Nephron (organoid): ENCODE data around the gene CMBL.
A peak's percentile ranks its signal among the peaks of the same experiment; 100 is the strongest.
"Not testable (repeated sequence)": the region's sequence is repeated elsewhere in the genome, so short reads cannot be mapped to it uniquely, and the experiment has no call there.

Source experiments
- H3K27ac Mint-ChIP-seq, 3 experiments: 2 replicates each; pipeline ENCODE4 v1.8.0; 2020; ENCODE audit warnings: mixed read lengths in 3 of 3, mild to moderate bottlenecking in 2 of 3, moderate library complexity in 1 of 3
- H3K27me3 Mint-ChIP-seq: 2 replicates; pipeline ENCODE4 v1.8.0; 2021; ENCODE audit warnings: low read depth, mild to moderate bottlenecking, moderate library complexity, mixed read lengths
- H3K36me3 Mint-ChIP-seq: 2 replicates; pipeline ENCODE4 v1.8.0; 2020; ENCODE audit warnings: low read depth, mixed read lengths
- H3K4me1 Mint-ChIP-seq: 2 replicates; pipeline ENCODE4 v1.8.0; 2020; ENCODE audit warnings: mixed read lengths
- H3K4me3 Mint-ChIP-seq, 3 experiments: 2 replicates each; pipeline ENCODE4 v1.8.0; 2020; ENCODE audit warnings: mild to moderate bottlenecking in 3 of 3, mixed read lengths in 3 of 3, moderate library complexity in 2 of 3
- H3K9me3 Mint-ChIP-seq: 2 replicates; pipeline ENCODE4 v1.8.0; 2020; ENCODE audit warnings: mixed read lengths
- CTCF ChIP-seq, 3 experiments: fragments of 200-600 bp; sonication (generic); IDR thresholded peaks; one replicate each; pipeline ENCODE4 v1.5.0; 2021; ENCODE audit warnings: antibody characterized with exemption in 3 of 3; ENCODE audit not compliant: unreplicated experiment in 3 of 3

CMBL gene

DNA sequence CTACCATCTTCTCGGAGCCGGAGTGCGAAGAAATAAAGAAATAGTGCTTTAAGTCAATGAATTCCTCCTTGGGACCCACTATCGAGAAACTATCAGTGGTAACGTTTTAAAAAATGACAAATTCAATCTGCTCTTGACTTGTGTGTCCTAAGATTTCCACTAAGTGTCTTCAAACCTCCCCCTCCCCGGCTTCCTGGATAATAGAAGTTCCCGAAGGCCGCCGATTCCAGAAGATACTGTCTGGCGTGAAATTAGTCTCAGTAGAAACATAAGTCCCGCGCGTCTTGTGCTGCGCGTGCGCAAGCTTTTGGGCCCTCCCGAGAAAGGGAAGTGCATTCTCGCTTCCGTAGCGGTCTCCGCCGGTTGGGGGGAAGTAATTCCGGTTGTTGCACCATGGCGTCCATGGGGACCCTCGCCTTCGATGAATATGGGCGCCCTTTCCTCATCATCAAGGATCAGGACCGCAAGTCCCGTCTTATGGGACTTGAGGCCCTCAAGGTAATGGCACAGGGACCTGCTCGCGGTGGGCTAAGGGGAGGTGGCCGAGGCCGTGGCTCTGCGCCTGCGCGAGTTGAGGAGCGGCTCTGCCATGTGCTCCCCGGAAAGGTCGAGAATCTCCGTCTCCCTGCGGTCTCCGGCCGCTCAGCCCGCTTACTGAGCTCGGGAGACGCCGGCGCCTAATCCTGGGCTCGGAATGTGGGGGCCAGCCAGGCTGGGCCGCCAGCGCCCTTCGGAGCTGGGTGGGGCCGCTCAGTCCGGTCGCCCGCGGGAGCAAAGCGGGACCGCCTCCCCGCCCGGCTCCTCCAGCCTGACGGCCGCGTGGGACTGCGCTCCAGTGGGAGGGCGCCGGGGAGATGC, 57.5 kb downstream of the CMBL start, which contains the start of gene CCT5:
CCT5 (plus strand) TSS at position 333 of the 858 bp plus-strand sequence; CDS start at position 394, 61 bp downstream.
- no peaks in the 10 kb centered on the region for H3K9me3 Mint-ChIP-seq
- no peak for TF ChIP-seq CTCF (IDR thresholded peaks at IDR 0.05; ENCODE audit: unreplicated experiment in 3 of 3)
- peak within 1 kb of the TSS; percentile 92 to 96 (median 96) for H3K4me3 Mint-ChIP-seq
- H3K4me1 Mint-ChIP-seq = peaks cover 26% of the 10 kb centered on the region
- H3K27ac Mint-ChIP-seq = peak within 1 kb of the TSS; percentile 100
- no peaks in the 10 kb centered on the region for H3K27me3 Mint-ChIP-seq
- H3K36me3 Mint-ChIP-seq = peaks cover 18% of the 10 kb centered on the region

- Mint-ChIP-seq H3K27ac (peak overlapping the region; percentile 100), H3K4me3 (peak overlapping the region; percentile 89 to 96 (median 92)), H3K27me3 (no peaks in the 10 kb centered on the region), H3K9me3 (no peaks in the 10 kb centered on the region), H3K4me1 (peaks cover 26% of the 10 kb centered on the region), H3K36me3 (peaks cover 11% of the 10 kb centered on the region)
- TF ChIP-seq CTCF (IDR thresholded peaks at IDR 0.05; ENCODE audit: unreplicated experiment in 3 of 3) = no peak
Measured at GRCh38 chr5:10248378-10249260, 59.1 kb downstream of the CMBL start.

- Mint-ChIP-seq H3K27ac (peak overlapping the region in 1 of 3 experiments; percentile 55), H3K36me3 (peaks cover 15% of the 10 kb centered on the region), H3K4me3 (peak overlapping the region in 2 of 3 experiments; percentile 56 to 74), H3K4me1 (peaks cover 26% of the 10 kb centered on the region)
- not testable (repeated sequence) for H3K27me3 Mint-ChIP-seq, H3K9me3 Mint-ChIP-seq
Measured at GRCh38 chr5:10247217-10247616, 60.5 kb downstream of the CMBL start.

DNA sequence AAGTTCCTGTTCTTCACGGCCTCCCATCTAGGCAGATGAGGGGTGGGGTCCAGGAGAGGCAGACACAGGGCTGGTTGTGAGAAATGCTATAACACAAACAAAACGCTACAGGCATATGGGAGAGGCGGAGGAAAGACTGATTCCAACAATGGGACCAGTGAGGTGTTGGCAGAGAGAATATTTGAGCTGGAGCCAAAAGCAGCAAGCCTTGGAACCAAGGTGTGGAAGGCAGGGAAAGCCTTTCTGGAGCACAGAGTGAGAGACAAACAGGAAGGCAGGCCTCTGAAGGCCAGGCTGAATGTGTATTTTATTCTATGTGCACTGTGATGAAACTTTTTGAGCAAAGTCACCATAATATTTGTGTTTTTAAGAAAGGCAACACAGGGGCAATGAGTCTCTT, 60.9 kb downstream of the CMBL start:
- Mint-ChIP-seq H3K4me3 (peak overlapping the region; percentile 5 to 66 (median 60)), H3K36me3 (peaks cover 16% of the 10 kb centered on the region), H3K4me1 (peaks cover 21% of the 10 kb centered on the region), H3K27ac (peak overlapping the region in 1 of 3 experiments; percentile 68), H3K9me3 (no peaks in the 10 kb centered on the region), H3K27me3 (no peaks in the 10 kb centered on the region)
- TF ChIP-seq CTCF (IDR thresholded peaks at IDR 0.05; ENCODE audit: unreplicated experiment in 3 of 3) = no peak

- peak overlapping the region in 1 of 3 experiments; percentile 23 for H3K27ac Mint-ChIP-seq
- peaks cover 10% of the 10 kb centered on the region for H3K4me1 Mint-ChIP-seq
- no peaks in the 10 kb centered on the region for H3K27me3 Mint-ChIP-seq
- no peak overlapping the region for H3K4me3 Mint-ChIP-seq
- H3K9me3 Mint-ChIP-seq = no peaks in the 10 kb centered on the region
- peaks cover 13% of the 10 kb centered on the region for H3K36me3 Mint-ChIP-seq
- TF ChIP-seq CTCF (IDR thresholded peaks at IDR 0.05; ENCODE audit: unreplicated experiment in 3 of 3) = no peak
Measured at GRCh38 chr5:10244342-10244944, 63.3 kb downstream of the CMBL start.
